GM18526 (cell line): Measurements from ENCODE around the gene AFDN.

Experiments
- POLR2A ChIP-seq: IDR thresholded peaks from 3 replicates; pipeline ENCODE4 v1.6.1; 2011; ENCODE audit not compliant: insufficient read length; ENCODE audit errors: extremely low read depth

Gene AFDN

DNA sequence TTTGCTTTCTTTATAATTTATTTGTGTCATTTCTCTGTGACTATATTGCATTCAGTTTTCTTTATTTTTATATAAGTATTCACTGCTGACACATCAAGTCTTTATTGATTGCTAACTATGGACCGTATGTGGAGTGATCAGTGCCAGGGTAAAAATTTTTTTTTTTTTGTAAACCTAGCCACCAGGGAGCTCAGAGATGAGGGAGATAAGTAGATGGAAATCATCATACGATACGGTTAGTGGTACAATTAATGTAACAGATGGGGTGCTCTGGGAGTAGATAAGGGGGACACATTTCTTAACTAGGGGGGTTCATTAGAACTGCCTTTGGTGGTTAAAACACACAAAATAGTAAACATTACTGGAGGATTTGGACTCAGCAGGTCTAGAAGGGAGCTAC, 68.3 kb downstream of the AFDN start:
- no peak for TF ChIP-seq POLR2A

DNA sequence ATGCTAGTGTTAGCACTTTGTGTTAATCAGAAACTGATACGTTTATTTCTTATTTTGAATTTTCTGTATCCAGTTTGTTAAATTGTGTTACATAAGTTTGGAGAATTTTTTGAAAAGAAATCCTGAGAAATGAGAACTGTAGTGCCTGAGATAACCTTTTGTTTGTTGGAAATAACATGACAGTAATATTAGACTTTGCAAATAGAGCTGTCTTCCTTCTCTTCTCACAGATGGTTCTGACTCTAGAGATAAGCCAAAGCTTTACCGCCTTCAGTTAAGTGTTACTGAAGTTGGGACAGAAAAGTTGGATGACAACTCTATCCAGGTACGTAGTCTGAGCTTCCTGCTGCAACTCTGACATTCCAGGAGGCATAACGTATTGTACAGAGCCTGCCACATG, 69.9 kb downstream of the AFDN start:
- TF ChIP-seq POLR2A, result no peak

DNA sequence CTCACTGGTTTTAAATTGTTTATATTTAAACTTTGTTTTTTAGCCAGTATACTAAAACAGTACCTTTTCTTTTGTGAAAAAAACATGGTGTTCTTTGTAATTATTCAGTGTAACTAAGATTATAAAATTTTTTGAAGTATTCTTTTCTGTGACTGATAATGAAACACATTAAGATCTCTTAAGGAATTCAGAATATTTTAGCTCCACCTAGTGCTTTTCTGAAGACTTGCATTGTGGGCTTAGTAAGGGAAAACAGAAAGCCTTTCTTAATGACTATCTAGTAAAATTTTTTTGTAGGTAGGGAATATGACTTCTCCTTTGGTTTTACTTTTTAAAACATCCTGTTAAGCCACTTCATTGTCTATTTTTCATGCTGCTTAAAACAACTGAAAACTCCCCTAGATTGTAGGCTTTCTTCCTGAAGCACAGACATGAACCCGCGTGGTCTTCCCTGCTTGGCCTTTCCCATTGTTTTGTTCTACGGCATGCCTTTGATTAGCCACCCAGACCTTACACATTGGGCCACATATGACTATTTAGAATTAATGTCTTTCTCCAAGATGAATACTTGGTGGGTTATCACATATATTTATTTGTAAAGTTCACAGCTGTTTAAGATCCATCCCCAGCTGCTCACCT, 72.1 kb downstream of the AFDN start:
- TF ChIP-seq POLR2A, result no peak

DNA sequence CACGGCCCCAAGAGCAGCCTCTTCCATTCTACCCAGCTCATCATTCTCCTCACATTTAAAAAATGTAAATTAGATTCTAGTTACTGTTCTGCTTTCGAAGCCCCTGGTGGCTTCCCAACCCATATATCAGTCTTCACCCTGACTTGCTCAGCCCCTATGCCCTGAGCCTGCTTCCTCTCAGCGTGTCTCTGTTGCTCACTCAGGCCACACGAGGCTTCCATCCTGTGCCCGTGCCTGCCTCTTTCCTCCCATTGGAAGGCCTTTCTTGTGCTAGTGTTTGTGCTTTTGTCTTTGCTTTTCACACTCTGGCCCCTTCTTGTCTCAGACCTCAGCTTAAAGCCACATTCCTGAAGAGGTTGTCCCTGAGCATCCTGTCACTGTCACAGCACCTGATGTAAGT, 78.1 kb downstream of the AFDN start:
- no peak for TF ChIP-seq POLR2A

DNA sequence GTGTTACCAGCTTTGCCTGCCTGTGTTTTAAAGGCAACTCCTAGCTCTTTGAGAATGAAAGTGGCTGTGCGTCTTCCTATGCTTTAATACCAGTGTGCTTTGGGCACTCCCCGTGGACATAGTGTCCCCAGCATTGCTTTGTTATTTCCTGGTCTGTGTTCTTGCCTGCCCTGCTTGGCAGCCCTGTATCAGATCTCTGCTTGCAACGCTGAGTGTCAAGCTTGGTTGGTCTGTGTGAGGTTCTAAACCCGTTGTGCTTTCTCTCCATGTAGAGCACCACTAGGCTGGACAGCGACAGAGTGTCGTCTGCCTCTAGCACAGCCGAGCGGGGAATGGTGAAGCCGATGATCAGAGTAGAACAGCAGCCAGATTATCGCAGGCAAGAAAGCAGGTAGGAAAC, 80.2 kb downstream of the AFDN start:
- no peak for TF ChIP-seq POLR2A

DNA sequence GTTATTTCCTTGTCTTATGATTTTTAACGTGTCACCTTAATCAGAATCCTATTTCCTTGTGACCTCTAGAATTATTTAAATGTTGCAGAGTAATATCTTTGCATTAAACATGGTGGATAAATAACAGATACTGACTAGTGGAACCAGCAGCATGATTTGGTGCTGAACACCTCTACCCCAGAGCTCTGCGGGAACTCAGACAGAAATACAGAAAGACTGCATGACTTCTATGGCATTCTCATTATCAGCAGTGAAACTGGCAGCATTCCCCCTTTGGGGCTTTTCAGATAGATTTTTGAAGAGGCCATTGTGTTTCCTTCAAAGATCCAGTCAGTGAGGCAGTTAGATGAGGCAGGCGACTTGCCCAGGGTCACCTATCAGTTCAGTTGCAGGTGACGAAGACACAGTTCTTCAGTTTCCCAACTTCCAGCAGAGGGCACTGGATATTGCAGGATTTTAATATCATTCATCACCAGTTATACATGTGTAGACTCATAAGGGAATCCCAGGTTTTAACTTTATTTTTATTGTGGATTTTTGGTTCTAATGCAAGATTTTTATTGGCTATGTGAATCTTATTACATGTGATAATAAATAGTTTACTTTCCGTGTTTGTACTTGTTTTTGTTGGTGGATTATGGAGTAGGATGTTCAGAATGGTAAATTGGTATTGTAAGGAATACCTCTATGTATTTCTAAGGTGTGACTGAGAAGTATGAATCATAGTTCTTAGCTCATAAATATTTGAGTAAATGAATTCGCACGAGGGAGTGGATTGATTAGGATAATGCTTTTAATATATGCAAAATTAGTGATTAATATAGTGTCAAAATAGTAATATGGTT, 81.3 kb downstream of the AFDN start:
- no peak for TF ChIP-seq POLR2A

DNA sequence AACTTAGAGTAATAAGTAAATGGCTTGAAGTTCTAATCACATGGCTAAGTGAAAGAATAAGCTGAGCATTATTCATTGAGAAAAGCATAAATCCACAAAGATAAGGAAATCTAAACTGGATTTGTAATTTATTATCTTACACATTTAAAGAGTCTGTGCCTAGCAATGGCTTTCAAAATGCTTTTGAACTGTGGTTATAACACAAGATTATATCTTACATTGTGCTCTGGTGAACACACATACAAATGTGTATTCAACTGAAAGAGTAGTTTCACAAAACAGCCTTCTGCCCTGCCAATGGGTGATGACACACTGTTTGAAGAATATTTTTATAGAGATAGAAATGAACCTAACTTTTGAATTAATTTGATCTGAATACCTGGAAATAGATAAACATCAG, 83.3 kb downstream of the AFDN start:
- TF ChIP-seq POLR2A, result no peak

DNA sequence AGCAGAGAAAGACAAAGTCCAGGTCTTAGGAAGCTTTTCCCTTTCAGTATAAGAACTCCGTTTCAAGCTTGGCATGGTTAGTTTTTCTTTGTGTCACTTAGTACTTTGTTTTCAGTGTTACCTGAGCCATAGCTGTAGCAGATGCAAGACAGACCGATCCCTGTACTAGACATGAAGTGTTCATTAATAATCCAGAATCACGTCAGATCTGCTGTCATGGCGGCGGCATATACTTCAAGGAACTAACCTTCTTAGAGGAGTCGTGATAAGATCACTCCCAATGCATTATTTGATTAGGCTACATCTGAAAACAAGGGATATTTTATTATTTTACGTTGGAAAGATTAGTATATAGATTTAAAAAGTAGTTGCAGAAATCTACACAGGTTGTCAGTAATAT, 83.9 kb downstream of the AFDN start:
- no peak for TF ChIP-seq POLR2A

DNA sequence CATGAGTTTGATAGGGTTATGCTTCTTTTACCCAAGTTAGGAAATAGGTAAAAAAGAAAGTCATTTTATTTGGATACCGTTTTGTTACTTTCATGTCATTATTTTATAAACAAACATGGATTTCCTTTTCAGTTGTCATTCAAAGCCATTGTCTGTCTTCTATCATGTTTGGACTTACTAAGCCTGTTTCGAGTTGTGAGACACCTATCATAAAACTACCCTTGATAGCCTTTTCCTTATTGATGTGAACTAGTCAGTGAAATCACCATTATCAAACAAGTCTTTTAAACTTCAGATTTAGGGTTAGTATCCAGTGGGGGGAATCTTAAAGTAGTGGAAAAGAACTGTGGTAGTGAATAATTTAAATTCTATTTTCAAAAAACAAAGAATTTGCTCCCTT, 85.8 kb downstream of the AFDN start:
- no peak for TF ChIP-seq POLR2A

DNA sequence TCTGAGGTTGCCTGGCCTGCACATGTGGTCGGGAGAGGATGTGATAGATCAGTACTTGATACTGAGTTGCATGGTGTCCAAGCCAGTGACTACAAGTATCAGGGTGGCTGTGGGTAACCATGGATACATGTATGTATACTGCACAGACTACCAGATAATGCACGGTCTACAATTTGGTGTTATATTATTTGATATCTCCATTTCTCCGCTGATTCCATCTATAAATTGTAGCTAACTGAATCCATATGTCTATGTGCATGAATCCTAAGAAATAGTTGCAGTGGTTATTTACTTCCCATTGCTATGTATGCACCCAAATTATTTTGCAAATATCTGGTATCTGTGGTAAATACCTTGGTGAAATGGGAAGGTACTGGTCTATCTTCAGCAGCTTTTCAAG, 87.0 kb downstream of the AFDN start:
- TF ChIP-seq POLR2A, result no peak

DNA sequence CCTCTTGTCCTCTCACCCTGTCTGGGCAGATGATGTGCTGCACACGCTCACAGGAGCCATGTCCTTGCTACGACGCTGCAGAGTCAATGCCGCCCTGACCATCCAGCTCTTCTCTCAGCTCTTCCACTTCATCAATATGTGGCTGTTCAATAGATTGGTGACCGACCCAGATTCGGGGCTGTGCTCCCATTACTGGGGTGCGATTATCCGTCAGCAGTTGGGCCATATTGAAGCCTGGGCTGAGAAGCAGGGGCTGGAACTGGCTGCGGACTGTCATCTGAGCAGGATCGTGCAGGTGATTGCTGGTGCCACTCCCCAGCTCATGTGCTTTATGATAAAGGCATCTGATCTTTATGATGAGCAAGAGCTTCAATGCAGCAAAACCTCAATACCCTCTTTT, 88.4 kb downstream of the AFDN start:
- TF ChIP-seq POLR2A, result no peak

DNA sequence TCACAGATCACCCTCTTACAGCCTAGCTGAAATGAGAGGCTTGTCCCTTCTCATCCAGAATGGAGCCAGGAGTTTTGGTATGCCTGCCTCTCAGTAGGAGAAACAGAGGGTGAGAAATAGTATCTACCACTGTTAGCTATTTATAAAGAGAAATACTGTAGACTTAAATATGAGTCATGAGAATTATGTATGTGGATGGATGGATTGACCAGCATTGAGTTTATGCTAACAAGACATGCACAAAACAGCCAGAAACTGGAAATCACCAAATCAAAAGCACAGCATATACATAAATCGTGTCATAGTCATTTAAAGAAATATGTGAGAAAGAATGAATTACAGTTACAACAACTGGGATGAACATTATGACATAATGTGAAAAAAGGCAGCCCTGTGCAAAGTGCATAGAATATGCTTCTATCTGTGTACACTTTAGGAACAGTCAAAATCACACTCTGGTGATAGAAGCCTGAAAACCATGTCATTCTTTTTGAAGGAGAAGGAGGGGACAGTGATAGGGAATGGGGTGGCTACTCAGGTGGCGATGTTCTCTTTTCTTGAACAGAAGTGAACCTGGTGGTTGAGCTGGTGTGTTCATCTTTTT, 90.9 kb downstream of the AFDN start:
- no peak for TF ChIP-seq POLR2A

DNA sequence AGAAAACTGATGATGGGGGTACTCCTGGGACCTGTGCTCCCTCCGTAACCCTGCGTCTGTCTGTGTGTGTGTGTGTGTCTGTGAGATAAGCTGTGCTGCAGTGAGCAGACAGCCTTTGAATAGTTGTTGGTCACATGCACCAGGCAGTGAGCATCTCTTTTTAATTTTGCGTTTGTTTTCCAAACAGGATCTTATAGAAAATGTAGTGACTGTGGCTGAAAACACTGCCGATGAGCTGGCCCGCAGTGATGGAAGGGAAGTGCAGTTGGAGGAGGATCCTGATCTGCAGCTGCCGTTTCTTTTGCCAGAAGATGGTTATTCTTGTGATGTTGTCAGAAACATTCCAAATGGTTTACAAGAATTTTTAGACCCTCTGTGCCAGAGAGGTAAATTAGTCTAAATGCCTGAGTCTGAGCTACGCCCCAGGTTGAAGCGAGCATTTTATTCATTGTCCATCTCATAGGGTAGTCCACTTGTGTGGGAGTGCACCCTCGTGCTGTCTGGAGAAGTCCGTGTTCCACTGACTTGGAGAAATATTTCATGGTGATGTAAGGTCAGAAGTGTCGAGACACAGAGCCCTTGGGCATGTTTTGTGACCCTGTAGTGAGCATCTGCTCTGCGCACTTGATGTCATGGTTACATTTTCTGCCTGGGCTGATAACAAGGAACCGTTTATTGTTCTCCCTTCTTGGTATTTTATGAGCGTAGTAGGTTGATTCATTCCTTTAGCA, 92.0 kb downstream of the AFDN start:
- TF ChIP-seq POLR2A, result no peak

DNA sequence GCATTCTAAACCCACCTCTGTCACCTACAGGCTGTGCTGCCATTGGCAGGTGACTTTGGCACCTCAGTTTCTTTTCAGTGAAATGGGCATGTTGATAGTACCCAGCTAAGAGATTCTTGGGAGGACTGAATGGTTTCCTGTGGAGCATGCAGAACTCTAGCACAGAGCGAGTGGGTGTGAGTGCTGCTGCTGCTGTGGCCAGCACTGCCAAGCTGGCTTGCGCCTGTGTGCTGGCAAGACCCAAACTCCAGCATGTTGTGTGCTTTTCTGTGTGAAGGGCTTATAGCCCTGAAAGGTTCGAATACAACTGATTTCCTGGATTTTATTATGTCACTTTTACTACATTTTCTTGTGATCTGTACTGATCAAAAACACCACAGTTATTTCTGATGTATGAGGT, 92.6 kb downstream of the AFDN start:
- no peak for TF ChIP-seq POLR2A

DNA sequence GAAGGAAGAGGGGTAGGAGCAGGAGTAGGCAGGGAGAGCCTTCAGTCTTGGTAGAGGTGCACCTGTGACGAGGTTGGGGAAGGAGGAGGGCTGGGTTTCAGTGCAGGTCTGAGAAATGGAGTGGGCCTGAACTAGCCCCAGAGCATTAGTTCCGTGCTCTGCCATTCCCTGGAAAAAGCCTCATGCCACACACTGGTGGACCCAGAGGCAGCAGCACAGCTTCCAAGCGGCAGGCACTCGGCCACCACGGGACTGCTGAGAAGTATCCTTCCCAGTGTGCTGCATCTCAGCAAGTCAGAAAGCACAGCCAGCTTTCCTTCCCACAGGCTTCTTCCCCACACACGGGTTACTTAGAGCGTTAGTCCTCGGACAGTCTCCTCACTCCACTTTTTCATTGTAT, 93.5 kb downstream of the AFDN start:
- no peak for TF ChIP-seq POLR2A

DNA sequence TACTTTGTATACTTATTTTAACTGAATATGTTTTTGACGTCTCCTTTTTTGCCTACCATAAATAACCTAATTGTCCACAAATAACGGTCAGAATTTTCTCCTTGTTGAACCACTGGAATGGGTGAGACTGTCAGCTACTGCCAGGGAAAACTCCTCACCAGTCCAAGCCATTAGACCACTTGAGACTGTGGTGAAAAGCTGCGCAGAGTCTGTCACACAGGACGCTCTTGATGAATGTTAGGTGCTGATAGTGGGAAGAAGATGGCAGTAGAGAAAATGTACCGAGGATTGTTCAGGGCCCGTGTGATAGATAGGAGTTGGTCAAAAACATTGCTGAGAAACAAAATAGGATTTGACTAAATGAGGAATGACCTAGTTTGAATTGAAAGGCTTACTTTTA, 95.1 kb downstream of the AFDN start:
- TF ChIP-seq POLR2A, result no peak
